Activated effector memory CD4-positive, alpha-beta T cell treated with anti-CD3 and anti-CD28 coated beads, Interleukin-2, amount 50 U/mL, for 16 hours (primary cell): ENCODE measurements around the gene FAF1.
A peak's percentile ranks its signal among the peaks of the same experiment; 100 is the strongest.
"Not testable (repeated sequence)": the region's sequence is repeated elsewhere in the genome, so short reads cannot be mapped to it uniquely, and the experiment has no call there.

Experiments used
- DNase-seq: peaks from one replicate; pipeline ENCODE4 v3.0.0-alpha.2; 2020

FAF1 gene

DNA sequence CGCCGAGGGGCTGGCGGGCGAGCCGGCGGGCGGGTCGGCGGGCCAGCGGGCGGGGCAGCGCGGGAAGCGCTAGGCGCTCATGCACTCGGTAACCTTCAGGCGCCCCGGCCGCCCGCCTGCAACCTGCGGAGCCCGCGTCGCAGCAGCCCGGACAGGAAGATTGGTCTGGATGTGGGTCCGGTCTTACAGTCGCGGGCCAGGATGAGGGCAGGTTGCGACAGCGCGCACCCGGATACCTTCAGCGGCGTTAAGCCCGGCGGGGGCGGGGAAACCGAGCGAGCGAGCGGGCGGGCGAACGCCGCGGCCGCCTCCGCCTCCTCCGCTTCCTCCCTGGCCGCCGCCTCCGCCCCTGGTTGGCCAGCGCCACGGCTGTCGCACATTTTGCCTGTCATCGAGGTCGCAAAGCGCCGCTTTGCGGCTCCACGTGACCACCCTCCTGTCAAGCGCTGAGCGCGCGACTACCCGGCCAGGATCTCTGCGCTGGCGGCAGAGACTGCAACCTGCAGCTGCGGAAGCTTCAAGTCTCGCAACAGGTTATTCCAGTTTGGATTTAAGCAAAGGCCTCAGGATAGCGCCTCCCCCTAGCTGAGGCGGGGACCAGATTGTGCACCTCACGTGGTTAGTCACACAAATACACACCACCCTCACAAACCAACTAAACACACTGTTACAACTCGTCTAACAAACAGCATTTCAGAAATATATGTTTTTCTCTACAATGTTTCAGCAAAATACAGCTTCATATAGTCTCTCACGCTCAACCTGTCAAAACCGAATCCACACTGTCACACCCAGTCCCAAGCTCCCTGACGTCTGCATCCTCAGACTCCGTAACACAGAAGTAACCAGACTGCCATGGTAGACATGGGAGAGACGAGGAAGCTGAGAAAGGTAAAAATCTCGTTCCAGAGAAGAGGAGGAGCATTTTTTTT, at the start of gene FAF1:
TSS of gene FAF1 (minus strand) at position 355 of the 932 bp plus-strand sequence. CDS start 456 bp downstream, outside the sequence.
- peak; percentile 99 for DNase-seq

DNA sequence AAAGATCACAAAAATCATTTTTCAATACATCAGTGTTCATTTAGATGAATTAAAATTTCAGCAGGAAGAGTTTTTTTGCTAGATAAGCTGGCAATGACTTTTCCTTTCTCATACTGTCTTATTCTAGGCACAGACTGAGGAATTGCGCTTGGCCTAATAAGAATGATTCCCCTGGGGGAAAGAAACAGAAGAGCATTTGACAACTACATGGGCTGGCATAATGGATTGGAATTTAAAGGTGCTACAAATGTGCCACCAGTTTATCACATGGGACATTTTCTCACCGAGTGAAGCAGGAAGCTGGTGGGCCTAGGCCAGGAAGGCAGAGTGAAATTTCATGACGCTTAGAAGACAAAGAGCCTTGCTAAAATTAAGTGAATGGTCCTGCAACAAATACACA, 49.3 kb upstream of the FAF1 start:
- DNase-seq, result no peak

DNA sequence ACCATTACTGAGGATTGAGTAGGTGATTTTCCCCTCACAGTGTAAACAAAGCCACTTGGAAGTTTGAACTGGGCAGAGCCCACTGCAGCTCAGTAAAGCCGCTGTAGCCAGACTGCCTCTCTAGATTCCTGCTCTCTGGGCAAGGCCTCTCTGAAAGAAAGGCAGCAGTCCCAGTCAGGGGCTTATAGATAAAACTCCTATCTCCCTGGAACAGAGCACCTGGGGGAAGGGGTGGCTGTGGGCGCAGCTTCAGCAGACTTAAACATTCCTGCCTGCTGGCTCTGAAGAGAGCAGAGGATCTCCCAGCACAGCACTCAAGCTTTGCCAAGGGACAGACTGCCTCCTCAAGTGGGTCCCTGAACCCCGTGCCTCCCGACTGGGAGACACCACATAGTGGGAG, 45.5 kb upstream of the FAF1 start:
- DNase-seq, result not testable (repeated sequence)

DNA sequence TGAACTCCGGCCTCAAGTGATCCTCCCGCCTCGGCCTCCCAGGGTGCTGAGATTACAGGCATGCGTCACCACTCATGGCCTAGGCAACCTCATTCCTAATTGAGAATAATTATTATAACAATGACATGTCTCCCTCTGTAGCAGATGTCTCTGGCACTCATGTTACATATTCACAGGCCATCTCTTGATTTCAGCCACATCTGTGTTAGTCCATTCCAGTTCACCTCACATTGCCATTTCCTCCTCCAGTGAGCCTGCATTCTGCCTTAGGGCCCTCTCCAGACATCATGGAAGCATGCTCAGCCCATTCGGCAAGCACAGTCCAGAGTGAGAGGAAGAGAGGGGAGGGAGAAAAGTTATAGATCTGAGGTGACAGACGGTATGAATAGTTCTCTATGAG, 42.4 kb upstream of the FAF1 start:
- DNase-seq, result no peak

DNA sequence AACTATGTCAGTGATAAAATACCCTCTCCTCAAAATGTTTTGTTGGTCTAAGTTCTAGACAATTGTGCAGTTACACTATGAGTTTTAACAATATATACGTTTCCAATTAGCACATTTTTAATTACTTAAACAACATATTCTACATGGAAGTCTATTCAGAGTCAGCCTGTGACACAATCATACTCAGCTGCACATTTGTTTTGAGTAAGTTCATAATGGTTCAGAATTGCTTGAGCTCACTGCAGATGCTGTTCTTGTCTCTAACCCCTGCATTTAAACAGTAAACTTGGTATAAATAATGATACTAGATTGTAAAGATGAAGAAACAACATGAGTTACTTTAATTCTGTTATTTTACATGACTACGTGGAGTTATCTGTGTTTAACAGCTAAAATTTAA, 40.6 kb upstream of the FAF1 start:
- DNase-seq, result no peak

DNA sequence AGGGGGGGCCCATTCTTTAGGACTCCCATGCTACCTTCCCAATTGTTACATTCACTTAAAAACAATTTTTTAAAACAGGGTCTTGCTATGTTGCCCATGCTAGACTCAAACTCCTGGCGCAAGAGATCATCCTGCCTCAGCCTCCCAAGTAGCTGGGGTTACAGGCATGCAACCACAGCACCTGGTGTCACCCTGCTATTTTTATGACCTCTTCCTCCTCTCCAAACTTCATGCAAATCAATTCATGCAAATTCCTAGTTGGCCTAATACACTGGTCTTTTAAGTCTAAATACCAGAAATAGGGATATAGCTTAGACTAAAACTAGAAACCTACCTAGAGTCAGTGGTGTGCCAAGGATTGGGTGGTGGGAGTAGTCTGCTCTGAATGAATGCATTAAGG, 40.1 kb upstream of the FAF1 start:
- no peak for DNase-seq

DNA sequence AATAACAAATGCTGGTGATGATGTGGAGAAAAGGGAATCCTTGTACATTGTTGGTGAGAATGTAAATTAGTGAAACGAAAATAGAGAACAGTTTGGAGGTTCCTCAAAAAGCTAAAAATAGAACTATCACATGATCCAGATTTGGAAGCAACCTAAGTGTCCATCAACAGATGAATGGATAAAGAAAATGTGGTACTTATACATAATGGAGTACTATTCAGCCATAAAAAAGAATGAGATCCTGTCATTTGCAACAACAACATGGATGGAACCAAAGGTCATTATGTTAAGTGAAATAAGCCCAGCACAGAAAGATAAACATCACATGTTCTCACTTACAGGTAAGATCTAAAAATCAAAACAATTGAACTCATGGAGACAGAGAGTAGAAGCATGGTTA, 39.3 kb upstream of the FAF1 start:
- not testable (repeated sequence) for DNase-seq

DNA sequence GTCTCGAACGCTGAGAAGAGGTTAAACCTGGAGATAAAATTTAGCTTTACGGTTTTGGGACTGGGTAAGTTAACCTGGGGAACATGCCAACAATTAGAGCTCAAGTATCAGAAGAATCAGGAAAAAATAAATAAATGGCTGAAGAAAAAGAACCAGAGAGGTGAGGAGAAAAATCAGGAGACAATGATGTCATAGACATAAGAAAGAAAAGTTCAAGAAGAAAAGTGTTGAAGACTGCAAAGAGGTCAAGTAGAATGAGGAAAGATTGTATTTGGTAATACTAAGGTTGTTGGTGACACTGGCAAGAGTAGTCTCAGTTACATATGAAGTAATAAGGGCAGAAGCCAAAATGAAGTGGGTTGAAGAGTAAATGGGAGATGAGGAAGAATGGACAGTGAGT, 36.0 kb upstream of the FAF1 start:
- DNase-seq, result no peak

DNA sequence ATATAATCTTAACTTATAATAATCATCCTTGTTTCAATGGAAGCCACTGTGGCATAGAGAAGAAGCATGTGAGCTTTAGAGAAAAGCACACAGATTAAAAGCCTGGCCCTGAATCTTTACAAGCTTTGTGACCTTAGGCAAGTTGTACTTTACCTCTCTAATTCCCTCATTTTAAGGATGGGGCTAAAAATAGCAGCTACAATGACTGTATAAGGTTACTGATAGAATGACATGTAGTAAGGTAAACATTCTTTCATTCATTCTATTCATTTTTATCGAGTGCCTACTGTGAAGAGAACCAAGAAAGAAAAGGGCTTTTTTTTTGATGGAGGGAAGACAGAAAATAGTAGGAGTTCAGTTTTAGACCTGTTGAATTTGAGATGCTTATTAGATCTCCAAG, 35.6 kb upstream of the FAF1 start:
- no peak for DNase-seq

DNA sequence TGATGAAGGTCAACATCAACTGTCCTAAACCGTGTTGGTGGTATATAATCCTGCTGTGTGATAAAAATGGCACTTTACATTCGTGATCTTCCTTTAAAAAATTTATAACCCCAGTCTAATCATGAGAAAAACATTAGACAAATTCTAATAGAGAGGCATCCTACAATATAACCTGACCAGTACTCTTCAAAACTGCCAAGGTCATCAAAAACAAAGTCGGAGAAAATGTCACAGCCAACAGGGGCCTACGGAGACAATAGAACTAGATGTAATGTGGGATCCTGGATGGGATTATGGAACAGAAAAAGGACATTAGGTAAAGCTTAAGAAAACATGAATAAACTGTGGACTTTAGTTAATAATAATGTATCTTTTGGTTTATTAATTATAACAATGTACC, 34.9 kb upstream of the FAF1 start:
- DNase-seq, result no peak

DNA sequence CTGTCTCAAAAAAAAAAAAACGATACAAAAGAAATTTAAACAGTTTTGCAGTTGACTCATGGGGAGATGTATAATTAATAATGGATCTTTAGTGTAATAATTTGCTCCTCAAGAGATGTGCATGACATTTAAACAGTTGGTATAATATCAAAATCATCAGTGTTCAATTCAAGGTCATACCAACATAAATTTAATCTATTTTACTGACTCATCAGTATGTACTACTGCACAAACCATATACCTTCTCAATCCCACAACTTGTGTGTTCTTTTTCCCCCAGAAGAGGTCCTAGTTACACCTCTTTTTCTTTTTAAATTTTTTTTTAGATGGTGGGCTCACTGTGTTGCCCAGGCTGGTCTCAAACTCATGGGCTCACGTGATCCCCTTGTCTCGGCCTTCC, 33.6 kb upstream of the FAF1 start:
- no peak for DNase-seq

DNA sequence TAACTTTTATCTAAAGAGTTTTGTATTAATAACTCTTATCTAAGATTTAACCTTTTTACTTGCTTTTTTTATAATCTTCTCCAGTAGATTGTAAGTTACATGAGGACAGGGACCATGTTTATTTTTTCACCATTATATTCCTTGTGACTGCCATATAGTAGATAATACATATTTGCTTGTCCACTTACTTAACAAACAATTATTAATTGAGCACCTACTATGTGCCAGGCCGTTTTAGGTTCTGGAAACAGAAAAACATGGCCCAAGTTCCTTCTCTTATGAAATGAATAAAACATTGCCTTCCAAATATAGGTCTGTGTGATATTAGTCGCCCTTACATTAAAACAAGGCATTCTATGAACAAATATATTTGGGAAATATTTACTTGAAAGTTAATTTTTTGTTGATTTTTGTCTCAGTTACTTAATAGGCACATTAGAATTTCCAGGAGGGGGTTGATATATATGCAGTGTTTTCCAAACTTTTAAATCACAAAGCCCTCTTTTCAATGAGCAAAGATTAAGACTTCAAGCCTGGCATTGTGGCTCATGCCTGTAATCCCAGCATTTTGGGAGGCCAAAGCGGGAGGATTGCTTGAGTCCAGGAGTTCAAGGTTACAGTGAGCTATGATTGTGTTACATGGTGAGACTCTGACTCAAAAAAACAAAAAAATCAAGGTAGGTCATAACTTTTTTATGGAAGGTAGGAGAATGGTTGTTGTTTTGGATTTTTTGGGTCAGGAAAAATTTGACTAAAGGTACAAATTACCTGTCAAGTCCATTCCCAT, 32.7 kb upstream of the FAF1 start:
- no peak for DNase-seq

DNA sequence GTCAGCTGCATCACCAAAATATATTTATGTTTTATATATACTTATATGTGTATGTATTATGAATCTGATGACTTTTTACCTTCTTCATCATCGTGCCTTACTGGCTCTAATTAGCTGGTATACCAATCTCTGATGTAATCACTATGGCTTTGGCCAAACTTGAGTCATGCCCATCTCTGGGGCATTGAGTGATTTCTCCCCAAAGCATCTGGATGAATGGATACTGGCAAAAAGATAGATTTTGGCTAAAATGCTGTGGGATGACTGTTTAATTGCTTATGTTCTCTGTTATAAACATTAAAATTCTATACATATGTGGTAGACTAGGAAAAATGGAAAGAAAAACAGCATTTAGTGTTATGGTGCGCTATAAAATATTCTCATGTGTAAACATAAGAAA, 29.6 kb upstream of the FAF1 start:
- no peak for DNase-seq

DNA sequence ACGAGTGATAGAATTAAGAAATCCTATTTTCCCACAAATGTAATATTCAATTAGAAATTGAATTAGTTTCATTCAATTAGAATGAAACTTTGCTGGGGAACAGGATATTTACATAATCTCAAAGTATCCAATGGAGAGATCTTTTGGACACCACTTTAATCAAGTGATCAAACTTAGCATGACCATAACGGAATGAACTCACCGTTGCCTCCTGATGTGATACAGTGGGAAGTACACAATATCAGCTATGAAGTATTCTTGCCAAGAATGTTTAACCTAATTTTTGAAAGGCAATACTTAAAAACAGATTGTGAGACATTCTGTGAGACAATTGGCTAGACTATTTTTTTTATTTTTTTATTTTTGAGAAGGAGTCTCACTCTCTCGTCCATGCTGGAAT, 26.6 kb upstream of the FAF1 start:
- no peak for DNase-seq

DNA sequence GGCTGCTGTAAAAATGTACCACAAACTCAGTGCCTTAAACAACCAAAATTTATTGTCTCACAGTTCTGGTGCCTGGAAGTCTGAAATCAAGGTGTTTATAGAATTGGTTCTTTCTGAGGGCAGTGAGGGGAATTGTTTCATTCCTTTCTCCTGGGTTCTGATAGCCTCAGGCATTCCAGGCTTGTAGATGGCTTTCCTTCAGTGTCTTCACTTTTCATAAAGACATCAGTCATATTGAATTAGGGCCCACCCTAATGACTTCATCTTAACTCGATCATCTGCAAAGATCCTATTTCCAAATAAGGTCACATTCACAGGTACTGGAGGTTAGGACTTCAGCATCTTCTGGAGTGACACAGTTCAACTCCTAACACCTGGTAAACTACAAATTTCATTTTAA, 25.0 kb upstream of the FAF1 start:
- DNase-seq, result no peak

DNA sequence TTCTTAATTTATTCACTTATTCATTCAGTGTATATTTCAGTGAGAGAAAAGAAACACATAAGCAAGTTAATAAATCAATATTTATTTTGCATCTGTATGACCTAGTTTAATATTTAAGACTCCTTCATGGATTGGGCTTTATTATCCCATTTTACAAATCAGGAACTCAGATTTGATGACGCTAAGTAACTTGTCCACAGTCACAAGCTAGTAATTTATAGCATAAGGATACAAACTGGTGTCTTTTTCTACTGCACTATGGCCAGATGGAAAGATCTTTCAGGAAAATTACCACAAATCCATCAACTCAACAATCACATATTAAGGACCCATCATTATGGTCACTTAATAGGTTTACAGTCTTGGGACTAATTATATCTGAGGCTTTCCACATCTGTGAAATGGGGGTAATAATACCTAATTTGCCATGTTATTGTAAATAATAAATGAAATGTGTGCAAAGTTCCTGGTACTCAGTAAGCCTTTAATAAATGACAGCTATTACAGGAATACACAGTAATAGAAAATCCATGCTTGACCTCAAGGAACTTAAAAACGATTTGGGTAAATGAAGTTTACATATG, 23.2 kb upstream of the FAF1 start:
- DNase-seq, result no peak

DNA sequence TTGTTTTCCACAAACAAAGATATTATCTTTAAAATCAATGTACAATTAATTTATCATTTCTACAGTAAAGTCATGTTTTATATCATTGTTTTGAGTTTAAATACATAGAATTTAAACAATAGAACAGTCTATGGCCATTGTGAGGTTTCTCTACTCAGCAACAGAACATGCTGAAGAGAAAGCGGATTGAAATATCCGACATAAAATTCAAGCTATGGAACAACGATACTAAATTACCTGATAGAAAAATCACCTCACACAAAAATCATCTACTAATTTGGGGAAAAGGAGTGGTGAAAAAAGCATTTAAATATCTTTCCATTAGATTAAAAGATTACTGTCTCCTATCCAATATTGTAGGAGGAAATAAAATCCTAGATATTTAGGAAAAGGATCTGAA, 22.5 kb upstream of the FAF1 start:
- no peak for DNase-seq

DNA sequence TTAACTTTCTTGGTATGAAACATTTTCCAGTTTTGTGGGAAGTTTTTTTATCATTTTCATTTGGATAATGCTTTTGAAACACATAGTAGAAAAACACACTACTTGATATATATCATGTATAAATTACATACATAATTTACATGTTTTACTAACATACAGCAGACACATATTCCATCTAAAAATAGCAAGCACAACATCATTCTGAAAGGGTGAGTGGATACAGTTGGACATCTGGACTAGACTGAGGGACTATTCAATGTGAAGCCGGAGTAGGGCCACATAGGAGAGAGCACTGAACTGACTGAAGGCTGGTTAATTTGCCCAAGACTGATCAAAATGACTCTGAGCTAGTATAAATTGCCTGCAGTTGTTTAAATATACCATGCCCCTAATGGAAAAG, 21.7 kb upstream of the FAF1 start:
- DNase-seq, result no peak

DNA sequence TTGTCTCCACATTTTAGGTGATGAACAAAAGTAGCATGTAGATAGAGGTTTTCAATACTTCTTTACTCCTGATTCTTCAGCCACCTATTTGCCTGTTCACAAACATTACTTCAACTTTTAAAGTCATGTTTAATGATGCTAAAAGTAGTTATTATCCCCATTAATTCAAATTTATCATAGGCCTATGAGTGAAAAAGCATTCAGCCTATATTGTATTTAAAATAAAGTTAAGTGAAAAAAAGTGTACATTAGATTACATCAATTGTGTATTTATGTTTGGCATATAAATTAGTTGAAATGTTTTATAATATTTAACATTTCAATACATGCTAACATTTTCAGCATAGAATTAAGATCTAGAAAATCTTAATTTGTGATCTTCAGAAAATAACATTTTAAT, 20.4 kb upstream of the FAF1 start:
- no peak for DNase-seq

DNA sequence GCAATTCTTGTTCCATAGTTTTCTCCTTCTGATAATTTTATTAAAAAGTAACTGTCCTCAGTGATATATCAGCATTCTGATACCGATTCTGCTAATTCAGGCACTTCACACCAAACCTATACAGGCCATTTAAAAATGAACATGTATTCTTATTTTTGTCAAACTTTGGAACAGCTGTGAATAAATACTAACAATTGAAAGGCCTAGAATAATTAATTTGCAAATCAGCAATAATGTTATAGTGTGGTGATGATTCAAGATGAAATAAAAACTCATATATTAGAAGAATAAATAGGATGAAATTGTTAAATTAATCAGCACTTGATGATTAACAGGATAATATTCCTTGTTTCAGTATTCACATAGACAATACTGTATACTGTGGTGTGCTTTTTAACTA, 19.9 kb upstream of the FAF1 start:
- no peak for DNase-seq

DNA sequence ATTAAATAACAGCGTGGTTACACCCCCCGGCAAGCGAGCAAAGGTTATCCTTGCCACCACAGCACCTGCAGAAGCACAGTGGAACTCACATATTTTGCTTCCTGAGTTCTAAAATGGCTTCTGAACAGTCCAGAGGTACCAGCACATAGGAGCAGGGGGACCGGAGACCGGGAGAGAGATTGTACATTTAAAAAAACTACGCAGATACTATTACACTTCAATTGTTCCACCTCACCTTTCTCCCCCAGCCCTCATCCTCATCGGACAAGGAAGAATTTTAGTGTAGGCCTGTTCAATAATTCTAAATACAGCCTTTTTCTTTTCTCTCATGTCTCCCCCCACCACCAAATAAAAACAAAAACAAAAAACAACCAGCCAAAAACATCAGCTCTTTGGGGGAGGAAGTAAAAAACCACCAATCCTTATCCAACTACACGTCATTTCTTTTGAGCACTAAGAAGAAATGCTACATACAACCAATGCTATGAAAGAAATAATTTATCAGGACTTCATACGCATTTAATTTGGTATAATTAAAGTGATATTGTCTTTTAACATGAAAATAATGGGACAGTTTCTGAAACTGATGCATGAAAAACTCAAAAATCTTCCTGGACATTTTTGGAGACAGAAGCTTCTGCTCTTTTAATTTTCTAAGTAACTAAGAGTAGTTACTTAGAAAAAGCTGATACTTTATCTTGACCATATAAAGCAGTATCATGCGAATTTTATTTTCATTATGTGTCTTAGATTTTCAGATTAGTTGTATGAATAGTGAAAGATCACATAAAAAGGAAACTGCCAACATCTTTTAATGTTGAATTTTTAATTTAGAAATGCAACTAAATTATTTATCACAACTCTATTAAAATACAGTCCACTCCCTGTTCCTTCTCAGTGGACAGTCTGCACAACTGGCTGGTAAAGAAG, 19.1 kb upstream of the FAF1 start:
- DNase-seq, result no peak

DNA sequence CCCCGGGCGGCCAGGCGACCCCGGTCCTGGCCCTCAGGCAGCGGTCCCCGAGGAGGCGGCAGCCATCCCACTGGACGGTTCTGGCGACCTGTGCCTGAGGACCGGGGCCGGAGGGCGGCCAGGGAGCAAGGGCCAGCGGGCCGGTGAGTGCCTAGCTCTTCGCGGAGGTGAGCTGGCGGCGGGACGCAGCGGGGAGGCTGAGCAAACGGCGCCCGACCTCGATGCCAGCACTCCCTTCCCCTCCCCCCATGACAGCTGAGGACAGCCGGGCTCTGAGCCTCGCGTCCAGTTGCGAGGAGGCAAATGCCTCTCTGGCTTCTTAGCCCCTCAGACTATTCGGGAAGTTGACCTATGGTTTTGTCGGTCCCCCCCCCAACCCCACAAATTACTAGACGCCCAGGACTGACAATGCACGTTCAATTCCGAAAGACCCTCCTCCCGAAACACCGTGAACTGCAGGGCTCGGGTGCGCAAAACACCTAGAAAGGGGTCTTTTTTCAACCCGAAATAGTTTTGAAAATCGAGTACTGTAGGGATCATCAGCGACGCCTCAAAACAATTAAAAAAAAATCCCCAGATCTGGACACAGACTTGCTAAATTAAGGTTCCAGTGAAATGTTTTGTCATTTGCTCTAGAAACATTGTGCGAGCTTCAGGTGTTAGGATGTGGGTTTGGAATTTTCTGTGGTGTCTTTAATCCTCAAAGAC, 18.2 kb upstream of the FAF1 start:
- DNase-seq, result peak; percentile 75
